IPS DF 19.7 (cell line): ENCODE measurements around the gene ITPR3.

Experiments used
- DNase-seq: peaks from one replicate; pipeline ENCODE4 v3.0.0-alpha.2; 2013; ENCODE audit warnings: low read depth, low spot score

The ITPR3 gene

DNA sequence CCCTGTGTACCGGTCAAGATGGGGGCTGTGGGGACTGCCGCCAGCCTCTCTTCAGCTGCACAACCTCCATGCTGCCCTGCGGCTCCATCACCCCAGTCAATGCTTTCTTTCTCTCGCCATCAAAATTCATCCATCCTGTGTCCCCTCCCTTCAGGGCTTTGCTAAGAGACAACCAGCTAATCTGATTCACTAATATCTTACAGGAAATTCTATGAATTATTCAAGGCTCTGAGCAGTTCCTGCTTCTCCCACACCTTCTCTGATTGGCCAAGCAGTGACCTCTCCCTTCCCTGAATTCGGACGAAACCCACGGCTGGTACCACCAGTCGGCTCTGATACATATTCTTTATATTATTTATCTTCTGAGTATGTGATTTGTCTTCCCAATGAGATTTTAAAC, 13.8 kb downstream of the ITPR3 start:
- DNase-seq: no peak

DNA sequence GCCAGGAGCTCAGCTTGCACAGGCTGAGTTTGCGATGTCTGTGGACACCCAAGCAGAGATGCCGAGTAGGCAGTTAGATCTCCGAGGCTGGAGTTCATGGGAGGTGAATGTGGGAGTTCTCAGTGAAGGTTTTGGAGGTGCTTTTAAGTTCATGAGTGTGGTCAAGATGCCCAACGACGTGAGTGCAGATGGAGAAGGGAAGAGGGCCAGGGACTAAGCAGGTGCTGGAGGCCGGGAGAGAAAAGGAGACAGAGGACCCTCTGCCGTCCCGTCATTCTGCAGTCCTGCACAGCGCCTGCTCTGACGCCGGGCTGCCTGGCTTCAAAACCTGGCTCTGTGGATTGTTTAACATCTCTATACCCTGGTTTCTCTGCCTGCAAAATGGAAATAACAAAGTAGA, 15.5 kb downstream of the ITPR3 start:
- DNase-seq: no peak

GRCh38 chr6:33638556-33638955, 17.4 kb downstream of the ITPR3 start:
- no peak for DNase-seq

- DNase-seq: no peak
These were observed 18.4 kb downstream of the ITPR3 start for GRCh38 chr6:33639559-33639958.

DNA sequence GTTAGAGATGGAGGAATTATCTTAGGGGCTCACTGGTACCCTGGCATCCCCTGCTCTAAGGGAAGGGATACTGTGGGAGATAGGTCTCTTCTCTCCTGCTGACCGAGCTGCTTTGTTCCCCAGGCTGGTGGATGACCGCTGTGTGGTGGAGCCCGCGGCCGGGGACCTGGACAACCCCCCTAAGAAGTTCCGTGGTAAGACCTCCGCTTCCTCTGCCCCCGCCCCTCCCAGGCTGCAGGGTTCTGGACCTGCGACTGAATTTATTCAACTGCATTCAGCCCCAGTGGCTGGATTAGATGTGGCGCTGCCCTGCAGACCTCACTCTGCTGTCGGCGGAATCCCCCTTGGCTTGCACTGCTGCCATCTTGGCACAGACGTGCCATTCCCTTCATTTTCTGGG, 19.2 kb downstream of the ITPR3 start:
- no peak for DNase-seq

GRCh38 chr6:33641144-33641543, 20.0 kb downstream of the ITPR3 start:
- DNase-seq: no peak

GRCh38 chr6:33641602-33642001, 20.5 kb downstream of the ITPR3 start:
- DNase-seq: no peak

DNA sequence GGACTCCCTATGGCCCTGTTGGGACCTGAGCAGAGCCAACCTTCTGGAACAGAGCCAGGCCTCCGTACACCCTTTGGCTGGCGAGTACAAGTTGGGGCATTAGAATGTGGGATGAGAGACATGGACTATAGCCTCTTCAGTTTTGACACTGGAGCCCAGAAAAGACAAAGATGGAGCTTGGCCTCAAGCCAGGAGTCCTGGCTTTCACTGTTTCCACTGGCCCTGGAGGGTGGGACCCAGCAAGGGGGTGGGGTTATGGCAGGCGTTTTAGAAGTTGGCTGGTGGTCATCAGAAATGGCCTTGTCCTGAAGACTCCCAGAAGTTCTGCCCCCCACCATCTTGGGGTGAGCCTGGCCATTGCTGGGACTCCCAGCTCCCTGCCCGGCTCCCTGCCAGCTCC, 21.8 kb downstream of the ITPR3 start:
- no peak for DNase-seq

- DNase-seq: no peak
These were observed 30.3 kb downstream of the ITPR3 start for GRCh38 chr6:33651403-33651802.

- no peak for DNase-seq
These were observed 30.9 kb downstream of the ITPR3 start for GRCh38 chr6:33652002-33652401.

DNA sequence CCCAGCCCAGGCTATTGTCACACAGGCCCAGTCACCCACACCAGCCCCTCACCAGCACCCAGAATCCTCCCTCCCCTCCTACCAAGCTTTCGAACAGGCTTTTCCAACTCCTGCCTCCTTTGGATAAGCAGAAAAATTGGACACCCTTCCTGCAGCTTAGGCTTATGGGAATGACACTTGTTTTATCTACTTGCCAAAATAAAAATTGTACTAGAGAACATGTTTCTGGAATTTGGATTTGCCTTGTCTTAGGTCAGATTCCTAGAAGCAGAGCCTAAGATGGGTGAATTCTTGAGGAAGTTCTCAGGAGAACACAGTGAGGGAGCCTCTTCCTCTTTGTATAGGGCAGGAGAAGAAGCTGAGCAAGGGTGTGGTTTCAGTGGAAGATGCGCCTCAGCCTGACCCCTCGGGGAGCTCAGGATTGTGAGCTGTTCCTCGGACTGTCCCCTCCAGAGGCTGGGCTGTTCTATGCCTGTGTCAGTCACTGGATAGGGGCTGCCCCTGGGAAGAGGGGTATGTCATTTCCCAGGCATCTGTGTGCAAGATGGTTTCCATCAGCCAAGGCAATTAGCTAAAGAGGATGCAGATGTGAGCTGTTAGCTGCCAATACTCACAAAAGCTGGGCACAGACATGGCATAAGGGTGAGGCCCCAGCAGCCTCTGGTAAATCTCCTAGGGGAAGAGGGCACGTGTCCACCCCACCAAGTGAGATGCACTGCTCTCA, 33.9 kb downstream of the ITPR3 start:
- no peak for DNase-seq

DNA sequence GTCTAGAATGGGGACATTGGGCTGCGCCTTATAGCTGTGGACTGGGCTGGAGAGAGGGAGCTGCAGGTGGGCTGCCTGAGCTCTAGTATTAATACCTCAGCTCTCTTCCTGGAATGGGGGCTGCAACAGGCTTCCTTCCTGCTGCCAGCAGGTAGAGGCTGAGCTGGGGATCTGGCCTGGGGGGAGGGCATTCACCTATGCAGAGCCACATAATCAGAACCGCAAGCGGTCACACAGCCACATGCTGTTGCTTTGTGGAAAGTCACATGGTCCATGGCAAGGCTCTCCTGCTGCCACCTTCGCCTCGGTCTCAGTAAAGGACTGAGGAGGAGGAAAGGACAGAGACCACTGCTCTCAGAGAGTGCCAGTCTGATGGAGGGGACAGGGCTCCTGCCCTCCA, 35.7 kb downstream of the ITPR3 start:
- DNase-seq: no peak

DNA sequence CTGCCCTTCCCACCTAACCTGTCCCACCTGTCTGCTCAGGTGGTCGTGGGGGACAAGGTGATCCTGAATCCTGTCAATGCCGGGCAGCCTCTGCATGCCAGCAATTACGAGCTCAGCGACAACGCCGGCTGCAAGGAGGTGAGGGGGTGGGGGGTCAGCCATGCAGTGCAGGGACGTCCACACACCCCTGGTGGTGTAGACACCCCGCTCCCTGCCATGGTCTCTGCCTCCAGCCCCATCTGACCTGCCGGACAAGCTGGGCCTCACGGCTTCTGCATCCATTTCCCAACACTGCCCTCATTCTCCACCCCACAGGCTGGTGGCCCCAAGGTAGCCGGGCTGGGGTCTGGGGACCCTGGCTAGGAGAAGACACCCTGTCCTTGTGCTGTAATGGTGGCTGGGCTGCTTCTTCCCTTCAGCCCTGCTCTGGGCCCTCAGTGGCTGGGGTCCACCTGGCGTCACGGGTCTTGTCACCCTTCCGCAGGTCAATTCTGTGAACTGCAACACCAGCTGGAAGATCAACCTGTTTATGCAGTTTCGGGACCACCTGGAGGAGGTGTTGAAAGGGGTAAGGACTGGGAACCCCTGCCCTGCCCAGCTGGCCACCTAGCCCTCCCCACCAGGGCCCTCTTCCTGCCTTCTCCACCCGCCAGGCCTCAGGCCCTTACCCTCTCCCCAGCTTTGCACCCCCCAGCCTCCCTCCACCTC, 38.0 kb downstream of the ITPR3 start:
- no peak for DNase-seq

GRCh38 chr6:33659986-33660385, 38.9 kb downstream of the ITPR3 start:
- no peak for DNase-seq

DNA sequence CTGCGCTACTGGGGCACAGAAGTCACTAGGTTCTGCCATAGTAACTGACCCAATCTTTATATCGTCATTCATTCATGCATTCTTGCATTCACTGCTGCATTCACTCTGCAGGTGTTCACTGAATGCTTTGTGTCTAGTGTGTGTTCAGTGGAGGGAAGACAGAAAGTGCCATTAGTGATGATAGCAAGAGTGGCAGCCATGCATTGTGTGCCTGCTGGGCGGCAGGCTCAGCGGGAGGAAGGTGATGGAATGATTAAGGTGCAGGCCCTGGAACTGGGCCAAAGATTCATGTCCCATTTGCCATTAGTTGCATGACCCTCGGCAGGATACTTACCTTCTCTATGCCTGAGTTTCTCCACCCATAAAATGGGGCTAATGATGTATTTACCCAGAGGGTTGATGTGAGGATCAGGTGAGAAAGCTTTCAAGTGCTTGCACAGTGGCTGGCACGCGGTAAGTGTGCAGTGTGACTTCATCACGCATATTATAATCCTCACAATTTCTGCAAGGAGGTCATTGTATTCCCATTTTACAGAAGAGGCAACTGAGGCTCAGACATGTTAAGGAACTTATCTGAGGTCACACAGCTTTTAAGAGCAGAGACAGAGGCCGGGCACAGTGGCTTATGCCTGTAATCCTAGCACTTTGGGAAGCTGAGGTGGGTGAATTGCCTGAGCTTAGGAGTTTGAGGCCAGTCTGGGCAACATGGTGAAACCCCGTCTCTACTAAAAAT, 40.1 kb downstream of the ITPR3 start:
- no peak for DNase-seq

DNA sequence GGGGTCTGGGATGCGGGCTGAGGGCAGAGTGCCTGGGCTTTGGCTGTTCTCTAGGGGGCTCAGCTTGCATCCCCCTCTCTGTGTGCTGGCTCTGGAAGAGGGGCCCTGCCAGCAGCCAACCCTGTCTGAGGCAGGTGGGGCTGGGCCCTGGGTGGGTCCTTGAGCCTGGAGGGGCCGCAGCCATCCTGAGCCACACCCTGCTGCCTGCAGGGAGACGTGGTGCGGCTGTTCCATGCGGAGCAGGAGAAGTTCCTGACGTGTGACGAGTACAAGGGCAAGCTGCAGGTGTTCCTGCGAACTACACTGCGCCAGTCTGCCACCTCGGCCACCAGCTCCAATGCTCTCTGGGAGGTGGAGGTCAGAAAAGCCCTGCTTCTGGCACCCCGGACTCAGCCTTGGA, 41.2 kb downstream of the ITPR3 start:
- DNase-seq: no peak

DNA sequence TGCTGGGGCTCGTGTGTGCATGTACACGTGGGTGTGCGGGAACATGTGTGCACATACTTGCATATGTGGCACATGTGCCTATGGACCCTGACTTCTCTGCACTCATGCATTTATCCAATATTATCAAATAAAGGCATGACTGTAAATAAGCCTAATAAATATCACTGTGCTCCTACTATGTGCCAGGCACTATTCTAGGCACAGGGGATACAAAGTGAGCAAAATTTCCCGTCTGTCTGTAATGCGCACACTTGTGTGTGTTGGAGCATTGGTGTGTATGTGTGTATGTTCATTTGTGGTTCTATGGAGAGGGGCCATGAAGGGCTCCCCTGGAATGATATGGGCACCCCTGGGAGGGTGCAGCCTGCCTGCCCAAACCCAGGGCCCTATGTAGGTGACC, 41.9 kb downstream of the ITPR3 start:
- no peak for DNase-seq

DNA sequence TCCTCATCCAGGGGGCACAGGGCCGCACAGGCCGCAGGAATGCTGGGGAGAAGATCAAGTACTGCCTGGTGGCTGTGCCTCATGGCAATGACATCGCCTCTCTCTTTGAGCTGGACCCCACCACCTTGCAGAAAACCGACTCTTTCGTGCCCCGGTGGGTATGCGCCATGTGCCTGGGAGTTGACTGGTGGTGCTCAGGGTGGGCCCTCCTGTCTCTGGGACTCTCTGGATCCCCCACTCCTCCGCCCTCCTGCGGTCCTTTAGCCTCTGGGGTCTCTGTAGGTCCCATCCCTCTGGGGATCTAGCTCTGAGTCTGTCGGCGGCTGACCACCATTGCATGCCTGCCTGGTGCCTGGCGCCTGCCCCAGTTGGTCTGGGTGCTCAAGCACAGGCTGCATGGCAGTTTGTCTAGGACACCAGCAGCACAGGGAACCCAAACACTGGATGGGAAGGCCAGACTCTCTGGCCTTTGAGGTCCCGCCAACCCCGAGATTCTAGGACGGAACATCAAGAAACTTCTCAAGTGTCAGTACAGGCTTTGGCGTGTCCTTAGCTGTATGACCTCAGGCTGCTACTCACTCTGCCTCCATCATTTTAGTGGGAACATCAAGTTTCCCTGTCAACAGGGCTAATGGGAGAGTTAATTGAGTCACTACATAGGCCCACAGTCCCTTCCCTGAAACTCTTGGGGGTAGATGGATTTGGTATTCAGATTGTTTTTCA, 42.8 kb downstream of the ITPR3 start:
- DNase-seq: no peak

DNA sequence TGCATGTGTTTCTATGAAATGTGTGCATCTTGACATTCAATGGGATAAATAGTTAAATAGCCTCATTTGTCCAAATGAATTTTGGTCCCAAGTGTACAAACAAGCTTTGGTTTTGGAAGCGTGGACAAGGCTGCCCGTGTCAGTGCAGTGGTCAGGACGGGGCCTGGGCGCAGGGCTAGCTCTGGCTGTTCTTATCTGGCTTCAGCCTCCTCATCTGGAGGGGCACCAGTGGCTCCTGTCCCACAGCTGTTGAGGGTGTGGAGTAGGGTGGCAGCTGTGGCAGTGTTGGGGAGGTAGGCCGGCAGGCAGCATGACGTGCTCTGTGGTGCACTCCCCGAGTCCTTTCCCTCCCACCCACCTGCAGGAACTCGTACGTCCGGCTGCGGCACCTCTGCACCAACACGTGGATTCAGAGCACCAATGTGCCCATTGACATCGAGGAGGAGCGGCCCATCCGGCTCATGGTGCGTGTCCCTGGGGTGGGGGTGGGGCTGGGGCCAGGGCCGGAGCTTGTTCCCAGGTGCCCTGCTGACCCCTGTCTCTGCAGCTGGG, 43.5 kb downstream of the ITPR3 start:
- no peak for DNase-seq

GRCh38 chr6:33665957-33666356, 44.8 kb downstream of the ITPR3 start:
- DNase-seq: no peak

- no peak for DNase-seq
These were observed 46.0 kb downstream of the ITPR3 start for GRCh38 chr6:33667072-33667471.

DNA sequence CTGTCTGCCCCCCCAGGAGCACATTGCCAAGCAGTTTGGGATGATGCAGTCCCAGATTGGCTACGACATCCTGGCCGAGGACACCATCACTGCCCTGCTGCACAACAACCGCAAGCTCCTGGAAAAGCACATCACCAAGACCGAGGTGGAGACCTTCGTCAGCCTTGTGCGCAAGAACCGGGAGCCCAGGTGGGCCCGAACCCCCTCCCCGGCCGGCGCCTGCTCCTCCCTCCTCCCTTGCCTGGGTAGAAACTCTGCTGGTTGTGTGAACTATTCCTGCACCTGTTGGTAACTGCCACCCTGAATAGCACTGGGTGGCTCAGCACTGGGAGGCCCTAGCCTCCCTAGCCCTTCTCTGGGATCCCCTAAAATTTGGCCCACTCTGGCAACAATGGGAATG, 46.7 kb downstream of the ITPR3 start:
- no peak for DNase-seq
